GM18511 (cell line): ENCODE results near the gene GNAZ.

Source experiments
- ATAC-seq: cut with Tn5 transposase; IDR thresholded peaks from one replicate; pipeline ENCODE4 v1.9.1; 2021; ENCODE audit warnings: mild to moderate bottlenecking, moderate library complexity; ENCODE audit not compliant: unreplicated experiment

Gene GNAZ

DNA sequence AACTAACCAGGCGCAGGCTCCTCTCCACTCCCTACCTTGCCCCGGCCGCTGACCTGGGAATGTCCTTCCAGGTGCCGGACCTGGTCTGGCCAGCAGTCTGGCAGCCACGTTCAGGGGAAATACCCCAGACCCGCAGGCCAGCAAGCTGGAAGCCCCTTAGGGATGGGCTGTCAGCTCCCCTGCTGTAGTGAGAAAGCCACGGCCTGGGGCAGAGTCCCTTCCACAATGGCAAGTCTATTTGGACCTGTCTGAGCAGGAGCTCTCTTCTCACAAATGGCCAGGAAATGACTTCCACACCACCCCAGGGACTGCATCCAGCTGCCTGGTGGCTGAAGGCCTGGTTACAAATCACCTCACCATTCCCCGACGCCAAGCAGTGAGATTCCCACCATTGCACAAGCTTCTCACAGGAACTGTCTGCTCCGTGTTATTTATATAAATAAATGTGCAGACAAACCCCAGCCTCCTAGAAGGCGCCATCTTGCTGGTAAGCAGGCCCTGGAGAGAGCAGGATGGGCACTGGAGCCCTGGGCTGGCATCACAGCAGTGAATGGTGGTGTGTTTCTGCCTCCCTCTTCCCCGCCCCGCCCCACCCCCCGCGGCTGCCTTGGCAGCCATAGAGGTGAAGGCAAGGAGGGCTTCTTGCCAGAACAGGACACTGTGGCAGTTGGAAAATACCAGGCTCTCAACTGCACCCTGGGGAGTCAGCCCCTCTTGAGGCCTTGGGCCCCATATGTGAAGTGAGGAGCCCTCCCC, 47.8 kb downstream of the GNAZ start:
- no peak for ATAC-seq

DNA sequence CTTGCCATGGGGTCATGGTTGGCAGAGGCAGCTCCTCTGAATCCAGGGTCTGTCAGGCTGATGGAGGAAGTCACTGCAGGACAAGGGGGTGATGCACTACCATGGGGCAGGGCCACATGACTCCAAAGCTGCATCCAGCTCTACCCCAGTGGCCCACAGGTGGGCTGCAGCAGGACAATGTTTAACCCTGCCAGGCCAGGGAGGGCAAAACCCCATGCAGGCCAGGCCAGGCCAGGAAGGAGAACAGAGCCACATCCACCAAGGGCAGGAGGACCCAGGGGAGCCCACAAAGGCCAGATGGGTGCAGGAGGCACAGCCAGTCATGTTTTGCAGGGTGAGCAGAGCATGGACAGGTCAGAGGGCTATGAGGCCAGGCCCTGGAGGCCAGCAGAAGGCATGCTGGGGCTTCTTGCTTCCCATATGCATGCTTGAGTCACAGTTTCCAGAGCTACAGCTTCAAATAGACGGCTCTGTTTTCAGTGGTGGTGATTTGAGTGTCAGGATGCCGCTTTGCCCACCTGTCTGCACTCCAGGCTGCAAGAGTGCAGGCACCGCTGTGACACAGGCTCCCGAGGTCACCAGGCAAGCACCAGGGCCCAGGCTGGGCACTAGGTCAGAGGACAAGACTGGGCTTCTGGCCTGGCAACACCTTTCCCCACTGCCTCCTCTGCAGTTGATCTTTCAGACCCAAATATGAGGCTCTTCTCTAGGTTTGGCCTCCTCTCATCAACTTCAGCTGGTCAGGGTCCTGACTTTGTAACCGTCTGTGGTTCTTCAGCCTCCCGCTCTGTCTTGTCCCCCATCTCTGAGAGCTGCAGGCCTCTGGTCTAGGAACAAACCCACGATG, 48.6 kb downstream of the GNAZ start:
- ATAC-seq = no peak

GRCh38 chr22:23119494-23120414, 49.4 kb downstream of the GNAZ start:
- no peak for ATAC-seq

GRCh38 chr22:23120415-23120899, 50.1 kb downstream of the GNAZ start:
- ATAC-seq = no peak

GRCh38 chr22:23121000-23121421, 50.7 kb downstream of the GNAZ start:
- no peak for ATAC-seq

- ATAC-seq = no peak
Observed at GRCh38 chr22:23121424-23121823, 51.1 kb downstream of the GNAZ start.

DNA sequence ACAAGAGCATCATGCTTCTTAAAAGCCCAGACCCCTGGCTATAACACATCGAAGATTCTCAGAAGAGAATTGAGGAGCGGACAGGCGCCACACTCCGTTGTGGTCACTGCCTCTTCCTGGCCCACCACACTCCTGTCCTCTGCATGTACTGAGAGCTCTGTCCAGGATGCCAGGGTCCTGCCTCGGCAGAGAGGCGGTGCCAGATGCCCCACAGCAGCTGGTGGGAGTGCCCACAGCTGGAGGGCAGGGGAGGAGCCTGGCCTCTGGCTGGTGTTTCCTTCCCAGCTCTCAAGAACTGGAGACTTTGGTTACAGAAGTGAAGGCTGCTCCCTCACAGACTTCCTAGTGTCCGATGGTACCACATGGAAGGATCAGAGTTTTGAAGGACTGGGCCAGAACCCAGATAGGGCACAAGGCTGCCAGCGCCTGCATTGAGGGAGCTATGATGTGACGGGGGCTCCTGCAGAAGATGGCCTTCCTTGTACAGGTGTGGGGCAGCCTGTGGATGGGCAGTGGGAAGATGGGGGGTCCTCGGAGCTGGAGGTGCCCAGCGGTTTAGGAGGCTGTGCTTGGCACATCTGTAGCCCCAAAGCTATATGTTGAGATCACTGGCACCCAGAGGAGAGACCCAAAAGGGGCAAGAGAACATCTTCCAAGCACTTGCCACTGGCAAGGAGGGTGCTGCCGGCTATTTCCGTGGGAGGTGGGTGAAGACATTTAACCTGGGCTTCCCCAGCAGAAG, 52.1 kb downstream of the GNAZ start:
- no peak for ATAC-seq

- no peak for ATAC-seq
Observed at GRCh38 chr22:23122992-23123803, 52.9 kb downstream of the GNAZ start.

DNA sequence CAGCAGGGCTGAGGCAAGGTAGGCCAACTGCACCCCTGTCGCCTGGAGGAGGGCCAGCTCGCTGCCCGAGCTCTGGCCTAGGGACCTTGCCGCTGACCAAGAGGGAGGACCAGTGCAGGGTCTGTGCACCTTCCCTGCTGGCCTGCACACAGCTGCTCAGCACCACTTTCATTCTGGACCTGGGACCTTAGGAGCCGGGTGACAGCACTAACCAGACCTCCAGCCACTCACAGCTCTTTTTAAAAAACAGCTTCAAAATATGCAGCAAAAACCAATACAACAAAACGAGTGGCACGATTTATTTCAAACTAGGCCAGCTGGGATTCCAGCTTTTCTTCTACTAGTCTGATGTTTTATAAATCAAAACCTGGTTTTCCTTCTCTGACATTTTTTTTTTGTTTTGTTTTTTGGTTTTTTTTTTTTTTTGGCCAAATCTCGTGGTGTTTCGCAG, 53.5 kb downstream of the GNAZ start:
- ATAC-seq = no peak

DNA sequence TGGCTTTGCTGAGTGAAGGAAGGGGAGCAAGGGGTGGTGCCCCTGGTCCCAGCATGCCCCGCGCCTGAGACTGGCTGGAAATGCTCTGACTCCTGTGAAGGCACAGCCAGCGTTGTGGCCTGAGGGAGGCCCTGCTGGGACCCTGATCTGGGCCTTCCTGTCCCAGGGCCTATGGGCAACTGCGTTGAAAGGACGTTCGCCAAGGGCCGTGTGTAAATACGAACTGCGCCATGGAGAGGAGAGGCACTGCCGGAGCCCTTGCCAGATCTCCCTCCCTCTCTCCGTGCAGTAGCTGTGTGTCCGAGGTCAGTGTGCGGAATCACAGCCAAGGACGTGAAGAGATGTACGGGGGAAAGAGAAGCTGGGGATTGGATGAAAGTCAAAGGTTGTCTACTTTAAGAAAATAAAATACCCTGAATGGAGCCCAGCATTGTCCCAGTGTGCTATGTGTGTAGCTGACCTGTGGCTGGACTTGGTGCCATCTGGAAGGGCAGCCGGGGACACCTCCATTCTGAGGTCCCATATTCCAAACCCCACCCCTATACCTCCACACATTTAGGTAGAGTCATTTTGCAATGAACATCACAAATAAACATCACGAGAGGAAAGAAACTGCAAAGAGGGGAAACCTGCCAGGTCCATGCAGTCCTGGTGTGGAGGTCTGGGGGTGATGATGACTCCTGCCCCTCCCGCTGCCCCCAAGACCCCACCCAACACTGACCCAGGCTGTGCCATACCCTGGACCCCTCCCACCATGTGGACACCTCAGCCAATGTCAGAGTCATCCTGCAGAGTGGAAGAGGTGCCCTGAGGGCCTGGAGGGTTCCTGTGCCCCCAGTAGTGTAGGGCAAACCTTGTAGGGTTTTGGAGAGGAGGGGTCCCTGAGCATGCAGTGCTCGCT, 54.5 kb downstream of the GNAZ start:
- ATAC-seq = no peak

DNA sequence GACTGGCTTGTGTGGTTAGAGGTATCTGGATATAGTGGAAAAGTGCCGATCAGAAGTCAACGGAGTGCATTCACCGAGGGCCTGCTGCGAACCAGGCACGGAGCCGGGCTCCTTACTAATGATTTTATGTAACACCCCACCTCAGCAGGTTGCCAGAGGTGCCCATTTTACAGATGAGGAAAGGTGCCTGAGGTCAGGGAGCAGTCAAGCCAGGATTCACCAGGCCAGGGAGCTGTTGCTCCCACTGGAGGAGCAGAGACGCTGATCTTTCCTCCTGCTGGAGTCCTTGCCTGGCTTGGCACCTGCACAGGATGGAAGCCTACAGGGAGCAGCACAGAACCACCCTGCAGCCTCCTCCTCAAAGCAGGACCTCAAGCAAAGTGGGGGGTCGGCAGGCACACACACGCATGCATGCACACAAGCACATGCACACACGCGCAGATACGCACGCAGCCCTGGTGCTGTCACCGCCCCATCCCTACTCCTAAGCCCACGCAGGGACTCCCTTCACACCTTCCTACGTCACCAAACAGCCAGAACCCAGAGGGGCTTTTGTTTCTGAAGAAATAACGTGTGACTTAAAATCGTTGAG, 55.3 kb downstream of the GNAZ start:
- ATAC-seq = no peak

GRCh38 chr22:23126165-23127054, 56.1 kb downstream of the GNAZ start:
- ATAC-seq = no peak

- ATAC-seq = no peak
Observed at GRCh38 chr22:23127055-23127756, 56.9 kb downstream of the GNAZ start.

GRCh38 chr22:23127788-23128187, 57.5 kb downstream of the GNAZ start:
- ATAC-seq = no peak

DNA sequence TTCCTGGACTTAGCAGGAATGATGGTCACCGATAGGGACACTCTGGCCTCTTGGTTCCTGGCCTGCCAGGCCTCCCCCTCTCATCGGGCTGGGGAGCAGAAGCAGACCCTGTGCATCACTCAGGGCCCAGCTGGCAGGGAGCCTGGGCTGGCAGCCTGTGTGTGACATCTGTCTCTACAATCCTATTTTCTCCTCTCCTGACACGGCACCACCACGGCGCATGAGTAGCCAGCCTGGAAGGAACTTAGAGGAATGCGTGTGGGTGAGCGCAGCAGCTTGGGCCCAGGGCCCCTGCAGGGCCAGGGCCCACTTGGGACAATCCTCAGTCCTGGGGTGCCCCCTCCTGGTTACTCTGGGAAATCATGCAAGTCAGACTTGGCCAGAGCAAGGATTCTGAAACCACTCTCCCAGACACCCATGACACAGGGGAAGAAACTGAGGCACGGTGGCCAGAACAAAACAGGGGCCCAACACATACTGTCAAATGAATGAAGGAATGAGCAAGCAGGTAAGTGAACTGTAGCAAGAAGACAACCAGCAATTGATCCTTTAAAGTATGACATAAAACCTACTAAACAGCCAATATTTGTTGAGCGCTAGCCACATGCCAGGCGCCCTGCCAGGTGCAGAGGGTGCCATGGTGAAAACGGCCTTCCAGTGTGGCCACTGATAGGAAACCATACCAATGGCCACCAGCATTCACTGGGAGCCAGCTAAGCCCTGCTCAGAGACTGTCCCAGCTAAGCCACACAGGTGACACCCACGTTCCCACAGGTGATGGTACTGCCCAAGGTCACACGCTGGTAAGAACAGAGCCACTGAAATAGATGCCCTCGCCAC, 58.2 kb downstream of the GNAZ start:
- no peak for ATAC-seq
